Rectal smooth muscle tissue (tissue), 1 donor: ENCODE results near the gene LAMA3.

Experiments
- H3K27ac ChIP-seq: one replicate; pipeline ENCODE4 v1.7.0; 2013; ENCODE audit warnings: low read depth, low read length, inconsistent platforms
- H3K27me3 ChIP-seq: one replicate; pipeline ENCODE4 v1.7.0; 2013; ENCODE audit warnings: low read length; ENCODE audit not compliant: control insufficient read depth, insufficient read depth
- H3K36me3 ChIP-seq: one replicate; pipeline ENCODE4 v1.7.0; 2013; ENCODE audit warnings: low read length; ENCODE audit not compliant: control insufficient read depth, insufficient read depth
- H3K4me1 ChIP-seq: one replicate; pipeline ENCODE4 v1.7.0; 2013; ENCODE audit warnings: low read length; ENCODE audit not compliant: control insufficient read depth, insufficient read depth
- H3K4me3 ChIP-seq: one replicate; pipeline ENCODE4 v1.7.0; 2013; ENCODE audit warnings: low read length
- H3K9ac ChIP-seq: one replicate; pipeline ENCODE4 v1.7.0; 2013; ENCODE audit warnings: low read length

The LAMA3 gene

GRCh38 chr18:23889907-23890306 is 200.7 kb downstream of the LAMA3 start:
- no peak overlapping the region for H3K4me3 ChIP-seq
- H3K4me1 ChIP-seq = no peaks in the 10 kb centered on the region
- no peak overlapping the region for H3K27ac ChIP-seq
- no peaks in the 10 kb centered on the region for H3K36me3 ChIP-seq
- no peaks in the 10 kb centered on the region for H3K27me3 ChIP-seq
- no peak overlapping the region for H3K9ac ChIP-seq

- Histone ChIP-seq H3K4me3 (no peak overlapping the region), H3K9ac (no peak overlapping the region), H3K27ac (no peak overlapping the region), H3K27me3 (no peaks in the 10 kb centered on the region), H3K4me1 (no peaks in the 10 kb centered on the region), H3K36me3 (no peaks in the 10 kb centered on the region)
Observed at GRCh38 chr18:23890589-23890988, 201.3 kb downstream of the LAMA3 start.

GRCh38 chr18:23893653-23894052 is 204.4 kb downstream of the LAMA3 start:
- no peaks in the 10 kb centered on the region for H3K4me1 ChIP-seq
- H3K9ac ChIP-seq = no peak overlapping the region
- no peak overlapping the region for H3K4me3 ChIP-seq
- H3K27ac ChIP-seq = no peak overlapping the region
- H3K36me3 ChIP-seq = no peaks in the 10 kb centered on the region
- H3K27me3 ChIP-seq = no peaks in the 10 kb centered on the region

- Histone ChIP-seq H3K27me3 (no peaks in the 10 kb centered on the region), H3K4me3 (no peak overlapping the region), H3K4me1 (no peaks in the 10 kb centered on the region), H3K9ac (no peak overlapping the region), H3K36me3 (no peaks in the 10 kb centered on the region), H3K27ac (no peak overlapping the region)
Observed at GRCh38 chr18:23894661-23895175, 205.5 kb downstream of the LAMA3 start.

- Histone ChIP-seq H3K27ac (no peak overlapping the region), H3K4me3 (no peak overlapping the region), H3K9ac (no peak overlapping the region), H3K36me3 (no peaks in the 10 kb centered on the region), H3K4me1 (no peaks in the 10 kb centered on the region), H3K27me3 (no peaks in the 10 kb centered on the region)
Observed at GRCh38 chr18:23897291-23897690, 208.0 kb downstream of the LAMA3 start.

GRCh38 chr18:23897733-23898132 is 208.5 kb downstream of the LAMA3 start:
- H3K4me1 ChIP-seq = no peaks in the 10 kb centered on the region
- H3K27ac ChIP-seq = no peak overlapping the region
- H3K9ac ChIP-seq = no peak overlapping the region
- no peaks in the 10 kb centered on the region for H3K36me3 ChIP-seq
- no peaks in the 10 kb centered on the region for H3K27me3 ChIP-seq
- H3K4me3 ChIP-seq = no peak overlapping the region

- Histone ChIP-seq H3K27me3 (no peaks in the 10 kb centered on the region), H3K9ac (no peak overlapping the region), H3K27ac (no peak overlapping the region), H3K4me1 (no peaks in the 10 kb centered on the region), H3K36me3 (no peaks in the 10 kb centered on the region), H3K4me3 (no peak overlapping the region)
Observed at GRCh38 chr18:23900994-23901393, 211.7 kb downstream of the LAMA3 start.

- H3K36me3 ChIP-seq = no peaks in the 10 kb centered on the region
Observed at GRCh38 chr18:23902396-23902795, 213.1 kb downstream of the LAMA3 start.

GRCh38 chr18:23903971-23904370 is 214.7 kb downstream of the LAMA3 start:
- Histone ChIP-seq H3K9ac (no peak overlapping the region), H3K36me3 (no peaks in the 10 kb centered on the region), H3K27ac (no peak overlapping the region), H3K27me3 (no peaks in the 10 kb centered on the region), H3K4me1 (no peaks in the 10 kb centered on the region), H3K4me3 (no peak overlapping the region)

More at GRCh38 chr18:23902396-23902795, 213.1 kb downstream of the LAMA3 start:
- Histone ChIP-seq H3K27me3 (no peaks in the 10 kb centered on the region), H3K27ac (no peak overlapping the region), H3K9ac (no peak overlapping the region), H3K4me3 (no peak overlapping the region), H3K4me1 (no peaks in the 10 kb centered on the region)

- H3K36me3 ChIP-seq = no peaks in the 10 kb centered on the region
- H3K27me3 ChIP-seq = no peaks in the 10 kb centered on the region
- H3K4me1 ChIP-seq = no peaks in the 10 kb centered on the region
- H3K9ac ChIP-seq = no peak overlapping the region
- H3K27ac ChIP-seq = no peak overlapping the region
- no peak overlapping the region for H3K4me3 ChIP-seq
Observed at GRCh38 chr18:23906658-23907057, 217.4 kb downstream of the LAMA3 start.

- Histone ChIP-seq H3K4me3 (no peak overlapping the region), H3K9ac (no peak overlapping the region), H3K27me3 (no peaks in the 10 kb centered on the region), H3K36me3 (peaks cover 2% of the 10 kb centered on the region), H3K4me1 (no peaks in the 10 kb centered on the region), H3K27ac (no peak overlapping the region)
Observed at GRCh38 chr18:23908827-23909226, 219.6 kb downstream of the LAMA3 start.

GRCh38 chr18:23910032-23910431 is 220.8 kb downstream of the LAMA3 start:
- H3K27ac ChIP-seq = no peak overlapping the region
- no peaks in the 10 kb centered on the region for H3K27me3 ChIP-seq
- H3K9ac ChIP-seq = no peak overlapping the region
- H3K4me1 ChIP-seq = no peaks in the 10 kb centered on the region
- peaks cover 2% of the 10 kb centered on the region for H3K36me3 ChIP-seq
- no peak overlapping the region for H3K4me3 ChIP-seq

- no peak overlapping the region for H3K9ac ChIP-seq
- H3K27ac ChIP-seq = no peak overlapping the region
- H3K4me3 ChIP-seq = no peak overlapping the region
- peaks cover 2% of the 10 kb centered on the region for H3K36me3 ChIP-seq
- no peaks in the 10 kb centered on the region for H3K4me1 ChIP-seq
- H3K27me3 ChIP-seq = no peaks in the 10 kb centered on the region
Observed at GRCh38 chr18:23912356-23912755, 223.1 kb downstream of the LAMA3 start.
